Measurements from ENCODE around the gene TAS2R13.

DNA sequence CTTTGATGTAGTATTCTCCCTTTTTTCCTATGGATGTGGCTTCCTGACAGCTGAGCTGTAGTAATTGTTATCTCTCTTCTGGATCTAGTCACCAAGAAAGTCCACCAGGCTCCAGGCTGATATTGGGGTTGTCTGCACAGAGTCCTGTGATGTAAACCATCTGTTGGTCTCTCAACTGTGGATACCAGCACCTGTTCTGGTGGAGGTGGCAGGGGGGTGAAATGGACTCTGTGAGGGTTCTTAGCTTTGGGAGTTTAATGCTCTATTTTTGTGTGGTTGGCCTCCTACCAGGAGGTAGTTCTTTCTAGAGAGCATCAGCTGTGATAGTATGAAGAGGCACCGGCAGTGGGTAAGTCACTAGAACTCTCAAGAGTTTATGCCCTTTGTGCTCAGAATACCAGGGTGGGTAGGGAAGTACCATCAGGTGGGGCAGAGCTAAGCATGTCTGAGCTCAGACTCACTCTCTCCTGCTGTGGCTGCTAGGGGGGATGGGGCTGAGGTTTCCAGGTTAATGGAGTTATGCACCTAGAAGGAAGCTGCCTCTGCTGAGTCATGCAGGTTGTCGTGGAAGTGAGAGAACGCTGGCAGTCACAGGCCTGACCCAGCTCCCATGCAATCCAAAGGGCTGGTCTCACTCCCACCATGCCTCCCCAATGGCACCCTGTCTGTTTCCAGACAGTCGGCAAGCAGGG is 32.7 kb upstream of the TAS2R13 start:
- TF ChIP-seq CTCF (conservative IDR thresholded peaks at IDR 0.05) (no peak), ZFX (IDR thresholded peaks at IDR 0.05) (no peak)
